CD4-positive, CD25-positive, alpha-beta regulatory T cell (primary cell): ENCODE results near the gene C11orf86. TPM values are rescaled to one million over a fixed set of nuclear protein-coding genes. Genes with fewer than 3 reads are reported as not detected.
"Not testable (repeated sequence)": the region's sequence is repeated elsewhere in the genome, so short reads cannot be mapped to it uniquely, and the experiment has no call there.

ENCODE experiments used
- ATAC-seq, 2 donors: fragments of 150-1000 bp; cut with Tn5 transposase; one replicate each; pipeline ENCODE4 v1.10.0; 2021; ENCODE audit warnings: low read depth in 2 of 2, moderate number of reproducible peaks in 2 of 2, moderate library complexity in 1 of 2
- DNase-seq, 3 donors: peaks; one replicate each; pipeline versions ENCODE4 v3.0.0 to v3.0.0-alpha.2; 2012 to 2022; ENCODE audit warnings: mixed read lengths in 1 of 3
- H3K27ac ChIP-seq: one replicate; pipeline ENCODE4 v1.7.0; 2013; ENCODE audit warnings: mild to moderate bottlenecking, low read length; ENCODE audit not compliant: insufficient read depth, poor library complexity, severe bottlenecking
- H3K27me3 ChIP-seq: one replicate; pipeline ENCODE4 v1.7.0; 2013; ENCODE audit warnings: low read length; ENCODE audit not compliant: control insufficient read depth, insufficient read depth
- H3K36me3 ChIP-seq: one replicate; pipeline ENCODE4 v1.7.0; 2013; ENCODE audit warnings: mild to moderate bottlenecking, low read length, moderate library complexity; ENCODE audit not compliant: control insufficient read depth, insufficient read depth
- H3K4me1 ChIP-seq: 2 replicates; pipeline ENCODE4 v1.7.0; 2013; ENCODE audit warnings: mild to moderate bottlenecking, low read length; ENCODE audit not compliant: insufficient read depth, control insufficient read depth, poor library complexity, severe bottlenecking
- H3K4me3 ChIP-seq: one replicate; pipeline ENCODE4 v1.7.0; 2013; ENCODE audit warnings: low read depth, mild to moderate bottlenecking, low read length, moderate library complexity
- H3K9me3 ChIP-seq, 2 experiments: 1 replicate in 1 of 2; 2 replicates in 1 of 2; pipeline ENCODE4 v1.7.0; 2013; ENCODE audit warnings: low read length in 2 of 2, mild to moderate bottlenecking in 1 of 2, moderate library complexity in 1 of 2; ENCODE audit not compliant: control insufficient read depth in 2 of 2
- H3K27ac Mint-ChIP-seq, 3 donors: one replicate each; pipeline ENCODE4 v1.8.0; 2020 to 2022; ENCODE audit warnings: mild to moderate bottlenecking in 3 of 3, mixed read lengths in 3 of 3, moderate library complexity in 2 of 3
- H3K27me3 Mint-ChIP-seq: one replicate; pipeline ENCODE4 v1.8.0; 2022; ENCODE audit warnings: mild to moderate bottlenecking, mixed read lengths
- H3K36me3 Mint-ChIP-seq: one replicate; pipeline ENCODE4 v1.8.0; 2020; ENCODE audit warnings: mixed read lengths
- H3K4me1 Mint-ChIP-seq, 4 donors: one replicate each; pipeline ENCODE4 v1.8.0; 2020 to 2022; ENCODE audit warnings: mixed read lengths in 4 of 4, mild to moderate bottlenecking in 1 of 4
- H3K4me3 Mint-ChIP-seq, 4 donors: one replicate each; pipeline ENCODE4 v1.8.0; 2020 to 2022; ENCODE audit warnings: mild to moderate bottlenecking in 4 of 4, mixed read lengths in 4 of 4, moderate library complexity in 3 of 4
- H3K9me3 Mint-ChIP-seq, 7 donors: one replicate each; pipeline ENCODE4 v1.8.0; 2020 to 2022; ENCODE audit warnings: mixed read lengths in 7 of 7, mild to moderate bottlenecking in 3 of 7, moderate library complexity in 2 of 7
- polyA plus RNA-seq, 4 donors: library from polyadenylated mRNA; unstranded; fragments of 300-500 nt; fragmentation: Illumina TruSeq; gene quantifications; one replicate each; pipeline ENCODE4 v1.2.3, GENCODE V29; 2021
- total RNA-seq: library from RNA; stranded (reverse); gene quantifications from one replicate; pipeline ENCODE4 v1.2.3, GENCODE V29; 2022

The C11orf86 gene
- total and polyA plus RNA-seq, 5 donors from 2014 or later = not detected

DNA sequence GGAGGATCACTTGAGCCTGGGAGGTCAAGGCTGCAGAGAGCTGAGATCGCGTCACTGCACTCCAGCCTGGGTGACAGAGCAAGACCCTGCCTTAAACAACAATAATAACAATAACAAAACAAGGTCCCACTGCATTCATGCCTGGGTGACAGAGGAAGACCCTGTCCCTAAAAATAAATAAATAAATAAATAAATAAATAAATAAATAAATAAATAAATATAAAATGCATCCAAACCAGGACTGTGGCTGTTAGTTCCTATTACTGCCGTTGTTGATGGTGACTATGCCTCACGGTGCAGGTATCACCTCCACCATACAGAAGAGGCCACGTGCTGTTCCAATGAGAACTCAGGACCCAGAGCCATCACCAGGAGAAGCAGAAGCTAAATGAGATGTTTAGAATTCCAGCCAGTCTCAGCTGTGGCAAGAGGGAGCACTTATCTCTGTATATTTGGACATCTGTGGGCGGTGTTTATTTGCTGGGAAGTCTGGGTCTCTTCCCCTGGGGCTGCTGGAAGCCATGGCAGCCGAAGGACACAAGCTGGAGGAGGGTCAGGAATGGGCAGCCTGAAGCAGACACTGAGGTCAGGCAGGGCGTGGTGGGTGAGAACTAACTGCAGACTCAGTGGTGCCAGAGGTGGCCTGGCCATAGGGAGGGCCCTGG is 21.6 kb downstream of the C11orf86 start:
- no peak overlapping the region for H3K4me3 ChIP-seq
- no peaks in the 10 kb centered on the region for H3K27me3 ChIP-seq
- Mint-ChIP-seq H3K27ac (no peak overlapping the region), H3K27me3 (peaks cover 14% of the 10 kb centered on the region), H3K9me3 (no peaks in the 10 kb centered on the region), H3K36me3 (no peaks in the 10 kb centered on the region), H3K4me3 (no peak overlapping the region), H3K4me1 (no peaks in the 10 kb centered on the region)
- no peaks in the 10 kb centered on the region for H3K9me3 ChIP-seq
- DNase-seq (no peak), ATAC-seq (no peak)
- no peaks in the 10 kb centered on the region for H3K4me1 ChIP-seq
- H3K27ac ChIP-seq = no peak overlapping the region
- no peaks in the 10 kb centered on the region for H3K36me3 ChIP-seq

DNA sequence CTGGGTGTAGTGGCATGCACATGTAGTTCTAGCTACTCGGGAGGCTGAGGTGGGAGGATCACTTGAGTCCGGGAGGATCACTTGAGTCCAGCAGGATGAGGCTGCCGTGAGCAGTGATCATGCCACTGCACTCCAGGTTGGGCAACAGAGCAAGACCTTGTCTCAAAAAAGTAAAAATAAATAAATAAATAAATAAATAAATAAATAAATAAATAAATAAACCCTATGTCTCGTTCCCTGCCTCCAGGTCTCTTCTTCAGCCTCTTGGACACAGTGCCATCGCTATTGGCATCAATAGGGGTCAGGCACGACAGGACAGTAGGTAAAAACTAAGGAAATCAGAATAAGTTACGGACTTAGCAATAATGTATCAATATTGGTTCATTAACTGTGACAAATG is 24.5 kb downstream of the C11orf86 start:
- Mint-ChIP-seq H3K9me3 (no peaks in the 10 kb centered on the region), H3K27me3 (peaks cover 4% of the 10 kb centered on the region), H3K36me3 (no peaks in the 10 kb centered on the region), H3K4me3 (no peak overlapping the region), H3K4me1 (no peaks in the 10 kb centered on the region), H3K27ac (no peak overlapping the region)
- no peak for ATAC-seq
- Histone ChIP-seq H3K27ac (no peak overlapping the region), H3K9me3 (no peaks in the 10 kb centered on the region), H3K4me3 (no peak overlapping the region), H3K4me1 (no peaks in the 10 kb centered on the region), H3K36me3 (no peaks in the 10 kb centered on the region), H3K27me3 (no peaks in the 10 kb centered on the region)
- DNase-seq = no peak

DNA sequence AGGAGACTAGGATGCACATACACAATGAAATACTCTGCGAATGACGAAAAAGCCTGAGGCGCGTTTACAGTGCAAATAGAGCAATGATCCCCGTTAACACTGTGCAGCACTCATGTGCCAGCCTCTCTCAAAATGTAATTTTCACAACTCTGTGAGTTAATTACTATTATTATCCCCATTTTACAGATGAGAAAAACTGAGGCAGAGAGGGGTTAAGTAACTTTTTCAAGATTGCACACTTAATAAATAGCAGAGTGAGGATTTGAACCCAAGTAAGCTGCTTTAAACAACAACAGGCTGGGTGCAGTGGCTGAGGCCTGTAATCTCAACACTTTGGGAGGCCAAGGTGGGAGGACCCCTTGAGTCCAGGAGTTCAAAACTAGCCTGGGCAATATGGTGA is 26.2 kb downstream of the C11orf86 start:
- H3K4me3 Mint-ChIP-seq = no peak overlapping the region
- Histone ChIP-seq H3K4me3 (no peak overlapping the region), H3K27me3 (no peaks in the 10 kb centered on the region), H3K27ac (no peak overlapping the region), H3K4me1 (no peaks in the 10 kb centered on the region), H3K36me3 (no peaks in the 10 kb centered on the region), H3K9me3 (no peaks in the 10 kb centered on the region)
- no peak overlapping the region for H3K27ac Mint-ChIP-seq
- DNase-seq (no peak), ATAC-seq (no peak)
- no peaks in the 10 kb centered on the region for H3K36me3 Mint-ChIP-seq
- no peaks in the 10 kb centered on the region for H3K4me1 Mint-ChIP-seq
- peaks cover 4% of the 10 kb centered on the region for H3K27me3 Mint-ChIP-seq
- no peaks in the 10 kb centered on the region for H3K9me3 Mint-ChIP-seq

DNA sequence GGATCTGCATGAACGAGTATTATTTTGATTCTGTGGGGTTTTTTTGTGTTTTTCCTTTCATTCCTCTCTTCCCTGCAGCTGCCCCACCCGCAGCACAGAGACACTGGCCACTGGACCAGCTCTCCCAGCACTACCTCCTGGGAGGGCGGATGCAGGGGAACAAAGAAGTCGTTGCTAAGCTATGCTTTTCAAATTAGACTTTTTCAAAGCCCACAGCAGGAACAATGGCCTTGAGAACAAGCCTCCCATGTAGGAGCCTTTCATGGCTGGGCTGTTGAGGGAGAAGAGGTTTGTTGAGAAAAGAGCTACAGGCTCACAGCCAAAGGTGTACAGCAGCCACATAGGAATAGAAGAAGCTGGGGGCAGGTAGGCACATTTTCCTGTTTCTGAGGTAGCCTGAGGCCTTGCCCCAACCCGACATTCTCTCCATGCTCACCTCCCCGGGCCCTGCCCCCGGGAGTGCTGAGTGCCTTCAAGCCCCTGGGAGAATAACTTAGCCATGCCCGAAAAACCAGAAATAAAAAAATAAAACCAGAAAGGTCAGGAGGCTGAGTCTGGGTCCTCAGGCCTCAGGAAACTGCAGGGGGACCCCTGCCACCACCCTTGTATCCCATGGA is 27.3 kb downstream of the C11orf86 start:
- H3K27ac Mint-ChIP-seq = no peak overlapping the region
- ATAC-seq = no peak

DNA sequence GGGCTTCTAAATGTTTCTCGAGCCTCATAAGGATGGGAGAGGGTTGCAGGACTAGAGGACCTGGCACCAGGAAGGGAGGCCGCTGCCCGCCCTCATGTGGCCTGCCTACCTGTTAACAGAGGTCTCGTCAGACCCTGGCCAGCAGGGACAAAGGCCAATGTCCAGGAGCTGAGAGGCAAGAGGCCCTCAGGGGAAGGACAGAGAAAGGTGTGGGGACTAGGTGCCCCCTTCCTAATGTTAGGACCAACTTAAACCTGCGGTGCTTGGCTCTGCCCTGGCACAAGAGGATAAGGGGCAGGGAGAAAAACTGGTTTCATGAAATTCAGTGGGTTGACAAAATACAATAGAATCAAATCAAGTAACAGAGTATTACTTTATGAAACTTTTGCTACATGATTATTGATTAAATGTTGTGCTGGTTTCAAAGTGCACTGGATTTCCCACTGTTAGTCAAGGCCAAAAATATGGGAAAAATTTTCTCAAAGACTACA is 27.9 kb downstream of the C11orf86 start:
- H3K36me3 Mint-ChIP-seq = no peaks in the 10 kb centered on the region
- H3K4me1 ChIP-seq = no peaks in the 10 kb centered on the region
- no peaks in the 10 kb centered on the region for H3K4me1 Mint-ChIP-seq
- no peaks in the 10 kb centered on the region for H3K27me3 ChIP-seq
- H3K36me3 ChIP-seq = no peaks in the 10 kb centered on the region
- DNase-seq = no peak
- H3K27ac Mint-ChIP-seq = no peak overlapping the region
- H3K4me3 ChIP-seq = no peak overlapping the region
- H3K4me3 Mint-ChIP-seq = no peak overlapping the region
- no peak for ATAC-seq
- no peak overlapping the region for H3K27ac ChIP-seq
- no peaks in the 10 kb centered on the region for H3K9me3 ChIP-seq
- H3K9me3 Mint-ChIP-seq = no peaks in the 10 kb centered on the region
- peaks cover 4% of the 10 kb centered on the region for H3K27me3 Mint-ChIP-seq

More for the DNA sequence above, 27.3 kb downstream of the C11orf86 start:
- Mint-ChIP-seq H3K9me3 (no peaks in the 10 kb centered on the region), H3K4me1 (no peaks in the 10 kb centered on the region), H3K4me3 (no peak overlapping the region), H3K36me3 (no peaks in the 10 kb centered on the region), H3K27me3 (peaks cover 4% of the 10 kb centered on the region)
- Histone ChIP-seq H3K4me3 (no peak overlapping the region), H3K27me3 (no peaks in the 10 kb centered on the region), H3K27ac (no peak overlapping the region), H3K4me1 (no peaks in the 10 kb centered on the region), H3K9me3 (no peaks in the 10 kb centered on the region), H3K36me3 (no peaks in the 10 kb centered on the region)
- DNase-seq = no peak

DNA sequence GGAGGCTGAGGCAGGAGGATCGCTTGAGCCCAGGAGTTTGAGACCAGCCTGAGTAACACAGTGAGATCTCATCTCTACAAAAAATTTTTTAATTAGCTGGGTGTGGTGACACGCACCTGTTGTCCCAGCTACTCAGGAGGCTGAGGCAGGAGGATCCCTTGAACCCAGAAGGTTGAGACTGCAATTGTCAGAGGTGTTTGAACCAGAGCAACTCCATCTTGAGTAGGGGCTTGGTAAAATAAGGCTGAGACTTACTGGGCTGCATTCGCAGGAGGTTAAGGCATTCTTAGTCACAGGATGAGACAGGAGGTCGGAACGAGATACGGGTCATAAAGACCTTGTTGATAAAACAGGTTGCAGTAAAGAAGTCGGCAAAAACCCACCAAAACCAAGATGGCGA is 30.1 kb downstream of the C11orf86 start:
- not testable (repeated sequence) for H3K9me3 Mint-ChIP-seq, H3K36me3 ChIP-seq, H3K4me3 Mint-ChIP-seq, H3K36me3 Mint-ChIP-seq, DNase-seq, H3K4me3 ChIP-seq, ATAC-seq, H3K27ac ChIP-seq, H3K4me1 ChIP-seq, H3K27me3 Mint-ChIP-seq, H3K27ac Mint-ChIP-seq, H3K9me3 ChIP-seq, H3K4me1 Mint-ChIP-seq, H3K27me3 ChIP-seq

DNA sequence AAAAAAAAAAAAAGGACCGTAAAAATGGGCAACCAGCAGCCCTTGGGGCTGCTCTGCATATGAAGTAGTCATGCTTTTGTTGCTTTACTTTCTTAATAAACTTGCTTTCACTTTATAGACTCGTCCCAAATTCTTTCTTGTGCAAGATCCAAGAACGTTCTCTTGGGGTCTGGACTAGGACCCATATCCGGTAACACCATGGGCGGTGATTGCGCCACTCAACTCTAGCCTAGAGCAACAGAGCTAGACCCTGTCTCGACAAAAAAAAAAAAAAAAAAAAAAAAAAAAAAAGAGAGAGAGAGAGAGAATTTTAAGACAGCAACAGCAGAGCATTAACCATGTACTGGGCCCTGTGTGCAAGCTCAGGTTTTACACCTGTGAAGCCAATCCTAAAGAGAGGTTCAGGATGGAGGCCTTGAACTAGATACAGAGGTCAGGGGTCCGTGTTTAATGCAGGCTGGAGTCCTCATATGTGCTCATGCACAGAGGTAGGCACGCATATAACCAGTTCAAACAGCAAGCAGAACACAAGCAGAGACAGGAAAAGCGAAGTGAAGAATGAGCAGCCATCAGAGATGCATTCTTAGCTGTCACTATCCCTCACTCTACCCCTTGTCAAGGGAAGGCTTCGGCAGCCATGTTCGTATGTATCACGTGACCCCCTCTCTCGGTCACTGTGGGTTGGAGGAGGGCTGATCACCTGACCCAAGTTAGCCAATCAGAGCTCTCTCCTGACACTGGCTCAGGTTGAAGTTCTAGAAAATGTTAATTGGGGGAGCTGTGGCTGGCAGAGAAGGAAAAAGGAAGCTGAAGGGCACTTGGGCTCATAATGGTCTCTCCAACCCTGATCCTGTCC is 31.2 kb downstream of the C11orf86 start:
- DNase-seq = peak in 1 of 3 donors; percentile 32
- no peaks in the 10 kb centered on the region for H3K36me3 ChIP-seq
- Mint-ChIP-seq H3K27me3 (no peaks in the 10 kb centered on the region), H3K4me1 (no peaks in the 10 kb centered on the region), H3K27ac (no peak overlapping the region), H3K4me3 (no peak overlapping the region), H3K9me3 (no peaks in the 10 kb centered on the region), H3K36me3 (no peaks in the 10 kb centered on the region)
- no peaks in the 10 kb centered on the region for H3K9me3 ChIP-seq
- no peaks in the 10 kb centered on the region for H3K4me1 ChIP-seq
- no peak for ATAC-seq
- no peaks in the 10 kb centered on the region for H3K27me3 ChIP-seq
- no peak overlapping the region for H3K27ac ChIP-seq
- H3K4me3 ChIP-seq = no peak overlapping the region
